SK-N-SH (cell line): ENCODE results near the gene PRKG1.

Source experiments
- CHD2 ChIP-seq: fragments of 150-350 bp; IDR thresholded peaks from 2 replicates; pipeline ENCODE4 v1.6.1; 2018; ENCODE audit warnings: low read length; ENCODE audit not compliant: partially characterized antibody
- EP300 ChIP-seq, 2 experiments: IDR thresholded peaks; 2 replicates each; pipeline versions ENCODE4 v1.4.0 to v1.6.1; 2012; ENCODE audit warnings: borderline replicate concordance in 1 of 2, low read depth in 1 of 2, low read length in 1 of 2
- EZH2phosphoT487 ChIP-seq: fragments of 200-600 bp; sonication (generic); IDR thresholded peaks from 2 replicates; pipeline ENCODE4 v1.6.1; 2017; ENCODE audit warnings: low read depth, mixed run types, mild to moderate bottlenecking, antibody characterized with exemption, moderate library complexity, borderline replicate concordance
- GABPA ChIP-seq: IDR thresholded peaks from 2 replicates; pipeline ENCODE4 v1.4.0; 2012; ENCODE audit warnings: low read depth, mild to moderate bottlenecking
- MEF2A ChIP-seq: IDR thresholded peaks from 2 replicates; pipeline ENCODE4 v1.4.0; 2012; ENCODE audit warnings: low read depth, borderline replicate concordance
- NFIC ChIP-seq: IDR thresholded peaks from 2 replicates; pipeline ENCODE4 v1.4.0; 2012; ENCODE audit warnings: borderline replicate concordance
- POLR2AphosphoS5 ChIP-seq: IDR thresholded peaks from 2 replicates; pipeline ENCODE4 v1.6.1; 2012; ENCODE audit warnings: low read depth, low read length
- RCOR1 ChIP-seq: fragments of 150-350 bp; IDR thresholded peaks from 2 replicates; pipeline ENCODE4 v1.6.1; 2017; ENCODE audit warnings: antibody characterized with exemption, low read length
- TCF12 ChIP-seq: IDR thresholded peaks from 2 replicates; pipeline ENCODE4 v1.4.0; 2012
- TF ChIP-seq, protein P1 (sequence below): fragments of 200-600 bp; sonication (generic); IDR thresholded peaks from 2 replicates; pipeline ENCODE4 v1.6.1; 2017; ENCODE audit warnings: antibody characterized with exemption, mild to moderate bottlenecking, moderate library complexity
- TF ChIP-seq, protein P2 (sequence below): IDR thresholded peaks from 2 replicates; pipeline ENCODE4 v1.4.0; 2012; ENCODE audit warnings: low read depth, borderline replicate concordance
- TF ChIP-seq, protein P3 (sequence below): IDR thresholded peaks from 2 replicates; pipeline ENCODE4 v1.4.0; 2012; ENCODE audit warnings: low read depth

DNA sequence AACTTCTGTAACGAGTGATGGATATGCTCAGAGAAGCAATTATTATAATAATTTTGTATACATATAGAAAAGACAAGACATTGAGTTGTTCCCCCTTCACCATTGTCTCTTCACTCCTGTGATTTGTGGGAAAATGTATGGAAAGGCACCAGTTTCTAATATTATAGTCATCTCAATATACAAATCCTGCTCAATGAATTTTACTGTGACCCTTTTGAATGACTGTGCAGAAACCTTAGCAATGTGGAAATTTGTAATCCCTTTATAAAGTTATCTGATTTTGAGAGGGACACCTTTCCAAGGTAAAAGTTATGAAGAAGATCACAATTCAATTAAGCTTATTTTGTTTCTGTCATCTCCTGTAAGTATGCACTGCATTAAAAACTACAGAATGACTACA lies 1165.5 kb downstream of the PRKG1 start:
- TF ChIP-seq, protein P1, sequence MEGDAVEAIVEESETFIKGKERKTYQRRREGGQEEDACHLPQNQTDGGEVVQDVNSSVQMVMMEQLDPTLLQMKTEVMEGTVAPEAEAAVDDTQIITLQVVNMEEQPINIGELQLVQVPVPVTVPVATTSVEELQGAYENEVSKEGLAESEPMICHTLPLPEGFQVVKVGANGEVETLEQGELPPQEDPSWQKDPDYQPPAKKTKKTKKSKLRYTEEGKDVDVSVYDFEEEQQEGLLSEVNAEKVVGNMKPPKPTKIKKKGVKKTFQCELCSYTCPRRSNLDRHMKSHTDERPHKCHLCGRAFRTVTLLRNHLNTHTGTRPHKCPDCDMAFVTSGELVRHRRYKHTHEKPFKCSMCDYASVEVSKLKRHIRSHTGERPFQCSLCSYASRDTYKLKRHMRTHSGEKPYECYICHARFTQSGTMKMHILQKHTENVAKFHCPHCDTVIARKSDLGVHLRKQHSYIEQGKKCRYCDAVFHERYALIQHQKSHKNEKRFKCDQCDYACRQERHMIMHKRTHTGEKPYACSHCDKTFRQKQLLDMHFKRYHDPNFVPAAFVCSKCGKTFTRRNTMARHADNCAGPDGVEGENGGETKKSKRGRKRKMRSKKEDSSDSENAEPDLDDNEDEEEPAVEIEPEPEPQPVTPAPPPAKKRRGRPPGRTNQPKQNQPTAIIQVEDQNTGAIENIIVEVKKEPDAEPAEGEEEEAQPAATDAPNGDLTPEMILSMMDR: no peak
- no peak for TF ChIP-seq POLR2AphosphoS5
- TF ChIP-seq EP300 (IDR thresholded peaks at IDR 0.05; ENCODE audit: borderline replicate concordance in 1 of 2, low read depth in 1 of 2, low read length in 1 of 2): no peak
- TF ChIP-seq EZH2phosphoT487: no peak
- TF ChIP-seq TCF12: no peak
- TF ChIP-seq MEF2A: no peak
- no peak for TF ChIP-seq CHD2
- TF ChIP-seq, protein P2, sequence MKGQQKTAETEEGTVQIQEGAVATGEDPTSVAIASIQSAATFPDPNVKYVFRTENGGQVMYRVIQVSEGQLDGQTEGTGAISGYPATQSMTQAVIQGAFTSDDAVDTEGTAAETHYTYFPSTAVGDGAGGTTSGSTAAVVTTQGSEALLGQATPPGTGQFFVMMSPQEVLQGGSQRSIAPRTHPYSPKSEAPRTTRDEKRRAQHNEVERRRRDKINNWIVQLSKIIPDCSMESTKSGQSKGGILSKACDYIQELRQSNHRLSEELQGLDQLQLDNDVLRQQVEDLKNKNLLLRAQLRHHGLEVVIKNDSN: no peak
- no peak for TF ChIP-seq RCOR1
- no peak for TF ChIP-seq GABPA
- TF ChIP-seq, protein P3, sequence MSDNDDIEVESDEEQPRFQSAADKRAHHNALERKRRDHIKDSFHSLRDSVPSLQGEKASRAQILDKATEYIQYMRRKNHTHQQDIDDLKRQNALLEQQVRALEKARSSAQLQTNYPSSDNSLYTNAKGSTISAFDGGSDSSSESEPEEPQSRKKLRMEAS: no peak
- no peak for TF ChIP-seq NFIC
